GM23248 (cell line): ENCODE results near the gene SPINK5. TPM values are rescaled to one million over a fixed set of nuclear protein-coding genes. Genes with fewer than 3 reads are reported as not detected.

Experiments
- DNase-seq: peaks from one replicate; pipeline ENCODE4 v3.0.0-alpha.2; 2015
- H2AFZ ChIP-seq: fragments of 200-600 bp; sonication (generic); 2 replicates; pipeline ENCODE4 v1.6.1; 2016; ENCODE audit warnings: antibody characterized with exemption
- H3F3A ChIP-seq: fragments of 200-600 bp; sonication (generic); 2 replicates; pipeline ENCODE4 v1.6.1; 2016; ENCODE audit warnings: mild to moderate bottlenecking, antibody characterized with exemption, mixed run types; ENCODE audit not compliant: insufficient read depth
- H3K27ac ChIP-seq: fragments of 200-600 bp; sonication (generic); 2 replicates; pipeline ENCODE4 v1.5.1; 2016; ENCODE audit warnings: mild to moderate bottlenecking
- H3K27me3 ChIP-seq: fragments of 200-600 bp; sonication (generic); replicated peaks from 2 replicates; pipeline ENCODE4 v1.6.1; 2016; ENCODE audit warnings: mild to moderate bottlenecking; ENCODE audit not compliant: insufficient read depth
- H3K36me3 ChIP-seq: fragments of 200-600 bp; sonication (generic); 2 replicates; pipeline ENCODE4 v1.6.1; 2016; ENCODE audit warnings: low read depth, mild to moderate bottlenecking
- H3K4me1 ChIP-seq: fragments of 200-600 bp; sonication (generic); 2 replicates; pipeline ENCODE4 v1.6.1; 2016; ENCODE audit warnings: mild to moderate bottlenecking; ENCODE audit not compliant: insufficient read depth
- H3K4me2 ChIP-seq: fragments of 200-600 bp; sonication (generic); one replicate; pipeline ENCODE4 v1.6.1; 2016; ENCODE audit warnings: mild to moderate bottlenecking; ENCODE audit not compliant: unreplicated experiment
- H3K4me3 ChIP-seq: fragments of 200-600 bp; sonication (generic); 2 replicates; pipeline ENCODE4 v1.5.1; 2016; ENCODE audit warnings: mild to moderate bottlenecking
- H3K79me2 ChIP-seq: fragments of 200-600 bp; sonication (generic); 2 replicates; pipeline ENCODE4 v1.6.1; 2016; ENCODE audit warnings: mild to moderate bottlenecking; ENCODE audit not compliant: insufficient read depth
- H3K9ac ChIP-seq: fragments of 200-600 bp; sonication (generic); 2 replicates; pipeline ENCODE4 v1.6.1; 2016; ENCODE audit warnings: mild to moderate bottlenecking
- H3K9me2 ChIP-seq: fragments of 200-600 bp; sonication (generic); 2 replicates; pipeline ENCODE4 v1.6.1; 2016; ENCODE audit warnings: mixed run types, mild to moderate bottlenecking, moderate library complexity; ENCODE audit not compliant: insufficient read depth
- H3K9me3 ChIP-seq: fragments of 200-600 bp; sonication (generic); one replicate; pipeline ENCODE4 v1.6.1; 2017; ENCODE audit warnings: low read depth
- H4K20me1 ChIP-seq: fragments of 200-600 bp; sonication (generic); 2 replicates; pipeline ENCODE4 v1.6.0; 2016; ENCODE audit not compliant: insufficient read depth
- EZH2 ChIP-seq: fragments of 200-600 bp; sonication (generic); IDR thresholded peaks from 2 replicates; pipeline ENCODE4 v1.6.1; 2018; ENCODE audit warnings: antibody characterized with exemption, mild to moderate bottlenecking; ENCODE audit not compliant: insufficient read depth, poor library complexity, severe bottlenecking
- EZH2phosphoT487 ChIP-seq: fragments of 200-600 bp; sonication (generic); IDR thresholded peaks from 2 replicates; pipeline ENCODE4 v1.6.1; 2018; ENCODE audit warnings: antibody characterized with exemption, moderate library complexity, mild to moderate bottlenecking, low read depth; ENCODE audit not compliant: insufficient read depth
- WGBS, 2 experiments: methylation state at CpG; one replicate each; pipeline ENCODE4 v1.1.6; 2015 to 2017; ENCODE audit warnings: low lambda C conversion rate in 2 of 2, low coverage in 1 of 2; ENCODE audit errors: missing lambda C conversion rate in 2 of 2; 5-methylcytosine and 5-hydroxymethylcytosine counted together
- in situ Hi-C: fragments of 300-500 bp; cut with MboI; formaldehyde crosslinking; loops from 2 replicates; pipeline ENCODE4 v1.15.0; 2020
- polyA plus RNA-seq: library from polyadenylated mRNA; unstranded; fragments of >200 nt; fragmentation: Nextera tagmentation; extraction: Ambion mirVana; gene quantifications from 2 replicates; pipeline ENCODE4 v1.2.1, GENCODE V29; 2016
- total RNA-seq: library from RNA; depleted of rRNA; stranded (reverse); fragments of >200 nt; shearing (Covaris generic); gene quantifications from 2 replicates; pipeline ENCODE4 v1.2.3, GENCODE V29; 2014

The SPINK5 gene
- total and polyA plus RNA-seq, 2 experiments from 2014 or later = not detected

GRCh38 chr5:148090146-148090772, 26.5 kb downstream of the SPINK5 start:
- no peak overlapping the region for H2AFZ ChIP-seq
- no peaks in the 10 kb centered on the region for H3K9me3 ChIP-seq
- H3K27ac ChIP-seq = no peak overlapping the region
- H3K36me3 ChIP-seq = no peaks in the 10 kb centered on the region
- H3K4me3 ChIP-seq = no peak overlapping the region
- H3K4me2 ChIP-seq = no peak overlapping the region
- H3K9me2 ChIP-seq = no peaks in the 10 kb centered on the region
- DNase-seq = no peak
- no peaks in the 10 kb centered on the region for H3K4me1 ChIP-seq
- H3F3A ChIP-seq = no peaks in the 10 kb centered on the region
- no peak for TF ChIP-seq EZH2phosphoT487
- no peak for TF ChIP-seq EZH2
- in situ Hi-C loops = no loop called here
- no peak overlapping the region for H3K9ac ChIP-seq
- 11 to 18% methylated on average over 5 of the region's 5 CpGs for WGBS, 2 experiments
- no peaks in the 10 kb centered on the region for H3K79me2 ChIP-seq
- no peaks in the 10 kb centered on the region for H3K27me3 ChIP-seq
- no peaks in the 10 kb centered on the region for H4K20me1 ChIP-seq

GRCh38 chr5:148090773-148091250, 27.0 kb downstream of the SPINK5 start:
- H3K4me2 ChIP-seq = no peak overlapping the region
- no peaks in the 10 kb centered on the region for H3F3A ChIP-seq
- no peak overlapping the region for H3K4me3 ChIP-seq
- WGBS, 2 experiments = 31 to 32% methylated on average over 7 of the region's 7 CpGs
- TF ChIP-seq EZH2 (no peak), EZH2phosphoT487 (no peak)
- H3K9ac ChIP-seq = no peak overlapping the region
- H2AFZ ChIP-seq = no peak overlapping the region
- H3K9me3 ChIP-seq = no peaks in the 10 kb centered on the region
- H3K79me2 ChIP-seq = no peaks in the 10 kb centered on the region
- in situ Hi-C loops = no loop called here
- no peaks in the 10 kb centered on the region for H3K36me3 ChIP-seq
- no peaks in the 10 kb centered on the region for H3K9me2 ChIP-seq
- no peaks in the 10 kb centered on the region for H3K27me3 ChIP-seq
- H3K27ac ChIP-seq = no peak overlapping the region
- H4K20me1 ChIP-seq = no peaks in the 10 kb centered on the region
- no peaks in the 10 kb centered on the region for H3K4me1 ChIP-seq
- no peak for DNase-seq

DNA sequence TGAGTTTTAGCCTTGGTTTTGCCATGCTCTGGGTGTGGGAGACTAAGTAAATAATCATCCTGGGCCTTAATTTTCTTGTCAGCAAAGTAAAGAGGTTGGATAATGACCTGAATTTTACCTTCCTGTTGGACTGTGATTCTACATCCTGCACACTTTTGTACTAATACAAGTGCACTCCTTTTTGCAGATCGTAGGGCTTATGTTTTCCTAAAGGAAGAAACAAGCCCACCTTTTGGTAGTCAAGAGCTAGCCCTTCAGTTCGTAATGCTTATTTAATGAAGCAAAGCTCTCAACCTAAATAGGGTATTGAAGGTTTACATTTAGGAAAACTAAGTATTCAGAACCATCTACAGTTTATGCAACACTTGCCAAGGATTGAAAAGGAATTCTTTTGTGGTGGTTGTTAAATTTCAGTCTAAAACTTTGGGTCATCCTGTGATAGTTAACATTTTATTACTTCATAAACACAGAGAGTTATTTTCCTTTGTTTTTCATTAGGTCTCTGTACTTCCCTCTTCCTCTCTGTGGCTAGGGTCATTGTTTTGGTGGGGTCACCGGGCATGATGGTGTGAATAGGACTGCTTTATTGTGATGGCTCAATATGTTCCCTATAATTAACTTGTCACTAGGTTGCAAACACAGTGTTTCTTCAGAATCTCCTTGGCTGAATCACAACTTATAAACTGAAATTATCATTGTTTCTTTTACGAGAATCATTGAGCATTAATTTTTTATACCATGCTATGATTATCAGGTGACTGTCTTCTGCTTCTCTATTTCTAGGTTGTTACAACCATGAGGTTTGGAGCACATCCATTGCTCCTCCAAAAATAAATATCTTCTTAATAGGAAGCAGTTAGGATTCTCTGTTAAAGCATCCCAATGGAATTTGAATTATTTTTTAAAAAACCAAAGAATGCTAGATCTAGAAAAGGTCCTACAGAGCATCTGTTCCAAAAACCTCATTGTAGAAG, 28.5 kb downstream of the SPINK5 start:
- DNase-seq = no peak
- in situ Hi-C loops = no loop called here
- no peaks in the 10 kb centered on the region for H3K9me2 ChIP-seq
- H4K20me1 ChIP-seq = no peaks in the 10 kb centered on the region
- no peaks in the 10 kb centered on the region for H3K9me3 ChIP-seq
- H3K9ac ChIP-seq = no peak overlapping the region
- no peaks in the 10 kb centered on the region for H3K79me2 ChIP-seq
- no peaks in the 10 kb centered on the region for H3K4me1 ChIP-seq
- TF ChIP-seq EZH2 = no peak
- TF ChIP-seq EZH2phosphoT487 = no peak
- no peaks in the 10 kb centered on the region for H3K27me3 ChIP-seq
- H3K4me3 ChIP-seq = no peak overlapping the region
- no peak overlapping the region for H3K4me2 ChIP-seq
- no peak overlapping the region for H3K27ac ChIP-seq
- WGBS, 2 experiments = 19 to 24% methylated on average over 4 of the region's 4 CpGs
- no peaks in the 10 kb centered on the region for H3F3A ChIP-seq
- no peak overlapping the region for H2AFZ ChIP-seq
- no peaks in the 10 kb centered on the region for H3K36me3 ChIP-seq

DNA sequence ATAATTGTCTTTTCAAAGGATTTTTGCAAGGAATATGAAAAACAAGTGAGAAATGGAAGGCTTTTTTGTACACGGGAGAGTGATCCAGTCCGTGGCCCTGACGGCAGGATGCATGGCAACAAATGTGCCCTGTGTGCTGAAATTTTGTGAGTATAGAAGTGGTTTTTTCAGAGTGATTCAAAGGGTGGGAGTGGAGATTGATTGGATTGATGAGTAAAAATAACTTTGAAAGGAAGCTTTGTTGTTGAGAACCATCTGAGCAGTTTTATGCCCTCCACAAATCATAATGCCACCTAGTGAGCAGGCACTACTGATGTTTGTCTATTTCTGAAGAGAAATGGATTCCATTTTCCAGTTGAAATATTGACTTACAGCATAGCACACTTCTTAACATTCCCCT, 30.6 kb downstream of the SPINK5 start:
- H3K9ac ChIP-seq = no peak overlapping the region
- H3F3A ChIP-seq = no peaks in the 10 kb centered on the region
- H4K20me1 ChIP-seq = no peaks in the 10 kb centered on the region
- H3K4me3 ChIP-seq = no peak overlapping the region
- DNase-seq = no peak
- no peaks in the 10 kb centered on the region for H3K4me1 ChIP-seq
- no peaks in the 10 kb centered on the region for H3K36me3 ChIP-seq
- H3K9me2 ChIP-seq = no peaks in the 10 kb centered on the region
- no peaks in the 10 kb centered on the region for H3K27me3 ChIP-seq
- no peak overlapping the region for H3K4me2 ChIP-seq
- no peaks in the 10 kb centered on the region for H3K9me3 ChIP-seq
- H3K27ac ChIP-seq = no peak overlapping the region
- TF ChIP-seq EZH2phosphoT487 (no peak), EZH2 (no peak)
- WGBS, 2 experiments = 63 to 65% methylated on average over 3 of the region's 3 CpGs
- H2AFZ ChIP-seq = no peak overlapping the region
- no peaks in the 10 kb centered on the region for H3K79me2 ChIP-seq
- in situ Hi-C loops = no loop called here
